ENCODE data around the gene SLC9C1.

The SLC9C1 gene

DNA sequence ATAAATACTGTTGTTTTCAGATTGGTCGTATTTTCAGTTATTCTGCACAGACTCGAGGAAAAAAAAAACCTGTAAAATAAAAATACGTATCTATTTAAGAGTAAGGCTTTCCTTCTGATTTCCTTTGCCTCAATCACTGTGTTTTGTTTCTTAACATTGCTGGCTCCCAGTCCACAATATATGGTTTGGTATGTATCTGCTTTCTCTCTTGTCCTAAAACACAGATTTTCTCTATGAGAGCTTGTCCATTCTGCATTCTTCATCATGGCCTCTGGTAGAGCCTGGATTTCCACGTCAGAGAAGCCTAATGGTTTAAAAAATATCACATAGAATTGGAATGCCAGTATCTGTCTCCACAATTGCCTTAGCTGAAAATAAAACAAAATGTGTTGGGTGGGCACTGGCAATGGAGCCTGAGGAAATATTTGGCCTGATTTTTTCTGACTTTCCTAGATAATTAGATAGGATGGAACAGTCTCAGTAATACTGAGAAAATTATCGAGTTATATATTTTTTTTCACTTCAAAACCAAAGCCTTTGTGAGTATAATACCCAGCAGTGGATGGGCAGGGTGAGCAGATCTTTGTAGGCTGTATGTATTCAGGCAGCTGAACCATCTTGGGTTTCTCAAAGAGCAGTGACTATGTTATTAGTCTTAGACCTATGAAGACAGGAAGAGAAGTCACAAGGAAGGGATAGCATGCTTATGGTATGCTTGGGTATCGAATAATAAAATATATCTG is 40.8 kb upstream of the SLC9C1 start:
- DNase-seq (no peak), ATAC-seq (ENCODE audit: insufficient read depth, low read depth) (no peak)
- no peak for TF ChIP-seq EZH2 (IDR thresholded peaks at IDR 0.05; ENCODE audit: borderline replicate concordance, low read depth, low read length, severe bottlenecking)
- TF ChIP-seq, protein P1, sequence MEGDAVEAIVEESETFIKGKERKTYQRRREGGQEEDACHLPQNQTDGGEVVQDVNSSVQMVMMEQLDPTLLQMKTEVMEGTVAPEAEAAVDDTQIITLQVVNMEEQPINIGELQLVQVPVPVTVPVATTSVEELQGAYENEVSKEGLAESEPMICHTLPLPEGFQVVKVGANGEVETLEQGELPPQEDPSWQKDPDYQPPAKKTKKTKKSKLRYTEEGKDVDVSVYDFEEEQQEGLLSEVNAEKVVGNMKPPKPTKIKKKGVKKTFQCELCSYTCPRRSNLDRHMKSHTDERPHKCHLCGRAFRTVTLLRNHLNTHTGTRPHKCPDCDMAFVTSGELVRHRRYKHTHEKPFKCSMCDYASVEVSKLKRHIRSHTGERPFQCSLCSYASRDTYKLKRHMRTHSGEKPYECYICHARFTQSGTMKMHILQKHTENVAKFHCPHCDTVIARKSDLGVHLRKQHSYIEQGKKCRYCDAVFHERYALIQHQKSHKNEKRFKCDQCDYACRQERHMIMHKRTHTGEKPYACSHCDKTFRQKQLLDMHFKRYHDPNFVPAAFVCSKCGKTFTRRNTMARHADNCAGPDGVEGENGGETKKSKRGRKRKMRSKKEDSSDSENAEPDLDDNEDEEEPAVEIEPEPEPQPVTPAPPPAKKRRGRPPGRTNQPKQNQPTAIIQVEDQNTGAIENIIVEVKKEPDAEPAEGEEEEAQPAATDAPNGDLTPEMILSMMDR (IDR thresholded peaks at IDR 0.05; ENCODE audit: borderline replicate concordance, extremely low read depth, low read length, poor library complexity, severe bottlenecking): no peak
- Histone ChIP-seq H3K79me2 (ENCODE audit: insufficient read depth, low read length) (no peaks in the 10 kb centered on the region), H3K9ac (ENCODE audit: low read depth, low read length) (no peak overlapping the region), H4K20me1 (ENCODE audit: insufficient read depth, low read length) (no peaks in the 10 kb centered on the region), H3K36me3 (ENCODE audit: insufficient read depth, low read length) (no peaks in the 10 kb centered on the region), H3K9me3 (ENCODE audit: insufficient read depth, low read length, severe bottlenecking) (no peaks in the 10 kb centered on the region), H3K4me2 (ENCODE audit: insufficient read depth, low read length) (no peak overlapping the region), H3K27ac (ENCODE audit: low read length) (no peak overlapping the region), H3K27me3 (ENCODE audit: insufficient read depth, low read length, poor library complexity) (no peaks in the 10 kb centered on the region), H3K4me1 (ENCODE audit: insufficient read depth, low read length) (no peaks in the 10 kb centered on the region), H3K4me3 (ENCODE audit: low read depth in 1 of 2, low read length in 2 of 2) (no peak overlapping the region), H2AFZ (ENCODE audit: low read depth, low read length) (no peak overlapping the region)

DNA sequence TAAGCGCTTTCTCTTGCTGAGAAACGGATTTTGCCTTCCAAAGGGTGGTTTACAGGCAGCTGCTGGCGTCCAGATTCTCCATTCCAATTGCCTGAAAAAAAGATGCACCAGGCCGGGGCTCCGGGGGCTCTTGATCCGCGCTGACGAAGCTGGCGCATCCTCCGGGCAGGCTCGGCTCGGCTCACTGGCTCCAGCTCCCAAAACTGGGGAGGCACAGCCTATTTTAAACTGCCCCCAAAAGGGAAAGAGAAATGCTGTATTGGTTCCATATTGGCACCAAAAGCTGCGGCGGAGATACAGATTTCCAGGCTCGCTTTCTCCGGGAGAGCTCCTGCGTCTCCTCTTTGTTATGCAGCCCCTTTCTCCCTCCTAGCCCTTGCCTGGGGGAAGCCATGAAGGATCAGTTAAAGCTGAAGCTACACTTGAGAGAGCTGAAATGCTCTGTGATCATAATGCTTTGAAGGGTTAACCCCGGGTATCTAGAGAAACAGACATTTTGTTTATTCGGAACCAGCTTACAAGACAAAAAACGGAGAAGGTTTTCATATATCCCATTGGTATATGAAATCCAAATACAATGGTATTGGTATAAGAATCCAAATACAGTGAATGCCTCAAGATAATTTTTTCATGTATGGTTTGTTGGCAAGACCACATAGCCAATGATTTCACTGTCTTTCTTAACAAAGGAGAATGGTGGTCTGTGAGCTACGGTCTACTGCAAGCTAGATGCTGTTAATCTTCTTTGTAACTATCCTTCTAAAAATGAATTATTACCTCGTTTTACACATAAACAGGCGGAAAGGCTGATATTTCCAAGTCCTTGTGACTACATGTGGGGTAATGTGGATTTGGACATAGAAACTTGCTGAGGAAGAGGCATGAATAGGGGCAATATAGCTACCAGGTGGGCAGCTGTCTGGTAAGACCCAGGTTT is 39.6 kb upstream of the SLC9C1 start:
- Histone ChIP-seq H3K9ac (ENCODE audit: low read depth, low read length) (no peak overlapping the region), H3K27me3 (ENCODE audit: insufficient read depth, low read length, poor library complexity) (no peaks in the 10 kb centered on the region), H4K20me1 (ENCODE audit: insufficient read depth, low read length) (no peaks in the 10 kb centered on the region), H3K36me3 (ENCODE audit: insufficient read depth, low read length) (no peaks in the 10 kb centered on the region), H3K9me3 (ENCODE audit: insufficient read depth, low read length, severe bottlenecking) (no peaks in the 10 kb centered on the region), H3K79me2 (ENCODE audit: insufficient read depth, low read length) (no peaks in the 10 kb centered on the region), H3K27ac (ENCODE audit: low read length) (no peak overlapping the region), H3K4me1 (ENCODE audit: insufficient read depth, low read length) (no peaks in the 10 kb centered on the region), H3K4me3 (ENCODE audit: low read depth in 1 of 2, low read length in 2 of 2) (no peak overlapping the region), H2AFZ (ENCODE audit: low read depth, low read length) (no peak overlapping the region), H3K4me2 (ENCODE audit: insufficient read depth, low read length) (no peak overlapping the region)
- no peak for DNase-seq
- TF ChIP-seq, protein P1 (IDR thresholded peaks at IDR 0.05; ENCODE audit: borderline replicate concordance, extremely low read depth, low read length, poor library complexity, severe bottlenecking): no peak
- TF ChIP-seq EZH2 (IDR thresholded peaks at IDR 0.05; ENCODE audit: borderline replicate concordance, low read depth, low read length, severe bottlenecking): no peak
- ATAC-seq (ENCODE audit: insufficient read depth, low read depth): no peak

DNA sequence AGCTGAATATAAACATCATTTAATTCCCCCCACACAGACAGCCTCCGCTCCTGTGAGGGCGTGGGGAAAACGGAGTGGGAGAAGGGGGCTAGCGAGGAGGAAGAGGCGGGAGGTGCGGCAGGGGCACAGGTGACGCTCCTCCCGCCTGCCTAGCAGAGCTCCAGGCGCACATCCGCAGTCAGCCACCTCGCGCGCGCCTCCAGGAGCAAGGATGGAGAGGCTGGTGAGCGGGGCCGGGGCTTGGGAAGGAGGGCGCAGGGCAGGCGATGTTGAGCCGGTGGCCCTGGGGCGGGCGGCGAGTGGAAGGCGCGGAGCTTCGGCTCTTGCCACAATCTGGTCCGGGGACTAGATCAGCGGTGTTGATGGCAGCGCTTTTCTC is 39.0 kb upstream of the SLC9C1 start, which contains the start of gene CD200:
TSS of gene CD200 (plus strand) at position 155 of the 379 bp plus-strand sequence. CDS start at position 212, 57 bp downstream.
- H2AFZ ChIP-seq (ENCODE audit: low read depth, low read length): no peak within 1 kb of the TSS
- H3K27me3 ChIP-seq (ENCODE audit: insufficient read depth, low read length, poor library complexity): no peaks in the 10 kb centered on the region
- H3K79me2 ChIP-seq (ENCODE audit: insufficient read depth, low read length): no peaks in the 10 kb centered on the region
- no peak for DNase-seq
- H3K4me2 ChIP-seq (ENCODE audit: insufficient read depth, low read length): no peak within 1 kb of the TSS
- no peak within 1 kb of the TSS for H3K9ac ChIP-seq (ENCODE audit: low read depth, low read length)
- H4K20me1 ChIP-seq (ENCODE audit: insufficient read depth, low read length): no peaks in the 10 kb centered on the region
- no peak within 1 kb of the TSS for H3K27ac ChIP-seq (ENCODE audit: low read length)
- H3K36me3 ChIP-seq (ENCODE audit: insufficient read depth, low read length): no peaks in the 10 kb centered on the region
- H3K4me1 ChIP-seq (ENCODE audit: insufficient read depth, low read length): no peaks in the 10 kb centered on the region
- no peaks in the 10 kb centered on the region for H3K9me3 ChIP-seq (ENCODE audit: insufficient read depth, low read length, severe bottlenecking)
- ATAC-seq (ENCODE audit: insufficient read depth, low read depth): no peak
- H3K4me3 ChIP-seq (ENCODE audit: low read depth in 1 of 2, low read length in 2 of 2): no peak within 1 kb of the TSS
- TF ChIP-seq, protein P1 (IDR thresholded peaks at IDR 0.05; ENCODE audit: borderline replicate concordance, extremely low read depth, low read length, poor library complexity, severe bottlenecking): no peak
- no peak for TF ChIP-seq EZH2 (IDR thresholded peaks at IDR 0.05; ENCODE audit: borderline replicate concordance, low read depth, low read length, severe bottlenecking)
